Measurements from ENCODE around the gene MEF2D.

DNA sequence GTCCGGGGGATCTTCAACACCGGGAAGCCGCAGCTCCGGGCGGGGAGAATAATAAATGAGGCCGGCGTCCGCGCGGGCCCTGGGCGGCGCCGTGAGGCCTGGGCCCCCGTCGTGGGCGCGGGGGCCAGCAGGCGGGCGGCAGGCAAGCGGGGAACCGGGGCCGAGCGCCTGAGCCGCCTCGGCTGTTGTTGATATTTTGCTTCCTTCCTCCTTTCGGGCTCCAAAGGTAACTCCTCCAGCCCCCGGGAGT is at the start of gene MEF2D:
- TF ChIP-seq, protein P1, sequence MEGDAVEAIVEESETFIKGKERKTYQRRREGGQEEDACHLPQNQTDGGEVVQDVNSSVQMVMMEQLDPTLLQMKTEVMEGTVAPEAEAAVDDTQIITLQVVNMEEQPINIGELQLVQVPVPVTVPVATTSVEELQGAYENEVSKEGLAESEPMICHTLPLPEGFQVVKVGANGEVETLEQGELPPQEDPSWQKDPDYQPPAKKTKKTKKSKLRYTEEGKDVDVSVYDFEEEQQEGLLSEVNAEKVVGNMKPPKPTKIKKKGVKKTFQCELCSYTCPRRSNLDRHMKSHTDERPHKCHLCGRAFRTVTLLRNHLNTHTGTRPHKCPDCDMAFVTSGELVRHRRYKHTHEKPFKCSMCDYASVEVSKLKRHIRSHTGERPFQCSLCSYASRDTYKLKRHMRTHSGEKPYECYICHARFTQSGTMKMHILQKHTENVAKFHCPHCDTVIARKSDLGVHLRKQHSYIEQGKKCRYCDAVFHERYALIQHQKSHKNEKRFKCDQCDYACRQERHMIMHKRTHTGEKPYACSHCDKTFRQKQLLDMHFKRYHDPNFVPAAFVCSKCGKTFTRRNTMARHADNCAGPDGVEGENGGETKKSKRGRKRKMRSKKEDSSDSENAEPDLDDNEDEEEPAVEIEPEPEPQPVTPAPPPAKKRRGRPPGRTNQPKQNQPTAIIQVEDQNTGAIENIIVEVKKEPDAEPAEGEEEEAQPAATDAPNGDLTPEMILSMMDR (IDR thresholded peaks at IDR 0.05; ENCODE audit: low read length): no peak
- TF ChIP-seq EZH2 (optimal IDR thresholded peaks at IDR 0.05; ENCODE audit: low read depth, low read length) (no peak), EZH2phosphoT487 (IDR thresholded peaks at IDR 0.05; ENCODE audit: low read length) (no peak)

All from MM.1S (cell line).